Trophoblast cell (in vitro differentiated cells and primary cell): Measurements from ENCODE around the gene METTL22.

Source experiments
- DNase-seq, 2 donors: peaks; one replicate each; pipeline ENCODE4 v3.0.0-alpha.2; 2016
- H2AFZ ChIP-seq: 2 replicates; pipeline ENCODE4 v1.6.1; 2013; ENCODE audit warnings: low read length, moderate library complexity, mild to moderate bottlenecking; ENCODE audit not compliant: insufficient read depth, poor library complexity
- H2AK5ac ChIP-seq: 2 replicates; pipeline ENCODE4 v1.6.1; 2013; ENCODE audit warnings: mild to moderate bottlenecking, low read length
- H2BK120ac ChIP-seq: 2 replicates; pipeline ENCODE4 v1.6.1; 2013; ENCODE audit warnings: low read length, mild to moderate bottlenecking, moderate library complexity; ENCODE audit not compliant: insufficient read depth, poor library complexity
- H2BK12ac ChIP-seq: 2 replicates; pipeline ENCODE4 v1.6.1; 2013; ENCODE audit warnings: mild to moderate bottlenecking, low read length, moderate library complexity
- H2BK5ac ChIP-seq: 2 replicates; pipeline ENCODE4 v1.6.1; 2013; ENCODE audit warnings: low read length, low read depth, moderate library complexity, mild to moderate bottlenecking; ENCODE audit not compliant: poor library complexity
- H3K14ac ChIP-seq: 2 replicates; pipeline ENCODE4 v1.6.1; 2013; ENCODE audit warnings: mild to moderate bottlenecking, low read length
- H3K18ac ChIP-seq: 2 replicates; pipeline ENCODE4 v1.6.1; 2013; ENCODE audit warnings: mild to moderate bottlenecking, low read length
- H3K23ac ChIP-seq: 2 replicates; pipeline ENCODE4 v1.6.1; 2013; ENCODE audit warnings: low read length
- H3K27ac ChIP-seq: 2 replicates; pipeline ENCODE4 v1.5.1; 2013; ENCODE audit warnings: low read depth, mild to moderate bottlenecking, inconsistent platforms, low read length, moderate library complexity
- H3K27me3 ChIP-seq: 2 replicates; pipeline ENCODE4 v1.6.1; 2013; ENCODE audit warnings: inconsistent platforms, mild to moderate bottlenecking, low read length, moderate library complexity; ENCODE audit not compliant: insufficient read depth
- H3K36me3 ChIP-seq, 2 experiments: 1 replicate in 1 of 2; 2 replicates in 1 of 2; pipeline ENCODE4 v1.6.1; 2013; ENCODE audit warnings: low read length in 2 of 2, mild to moderate bottlenecking in 2 of 2, moderate library complexity in 1 of 2; ENCODE audit not compliant: insufficient read depth in 2 of 2, control insufficient read depth in 1 of 2
- H3K4ac ChIP-seq: 2 replicates; pipeline ENCODE4 v1.6.1; 2013; ENCODE audit warnings: low read depth, mild to moderate bottlenecking, low read length, moderate library complexity
- H3K4me1 ChIP-seq, 2 experiments: 1 replicate in 1 of 2; 2 replicates in 1 of 2; pipeline ENCODE4 v1.6.1; 2013; ENCODE audit warnings: low read length in 2 of 2, mild to moderate bottlenecking in 2 of 2, moderate library complexity in 1 of 2; ENCODE audit not compliant: insufficient read depth in 2 of 2, control insufficient read depth in 1 of 2
- H3K4me2 ChIP-seq: 2 replicates; pipeline ENCODE4 v1.6.1; 2013; ENCODE audit warnings: inconsistent platforms, mild to moderate bottlenecking, low read length, moderate library complexity
- H3K4me3 ChIP-seq: 2 replicates; pipeline ENCODE4 v1.5.1; 2013; ENCODE audit warnings: mild to moderate bottlenecking, low read depth, low read length, inconsistent platforms
- H3K79me1 ChIP-seq: one replicate; pipeline ENCODE4 v1.6.1; 2013; ENCODE audit warnings: low read length
- H3K79me2 ChIP-seq: 2 replicates; pipeline ENCODE4 v1.6.1; 2013; ENCODE audit warnings: low read length, mild to moderate bottlenecking; ENCODE audit not compliant: control insufficient read depth, insufficient read depth, poor library complexity
- H3K9ac ChIP-seq: 2 replicates; pipeline ENCODE4 v1.6.1; 2013; ENCODE audit warnings: mild to moderate bottlenecking, low read length
- H3K9me3 ChIP-seq: 2 replicates; pipeline ENCODE4 v1.6.1; 2013; ENCODE audit warnings: low read depth, mild to moderate bottlenecking, control low read depth, inconsistent platforms, low read length; ENCODE audit not compliant: insufficient read depth
- H4K12ac ChIP-seq: 2 replicates; pipeline ENCODE4 v1.6.1; 2013; ENCODE audit warnings: low read depth, mild to moderate bottlenecking, low read length, moderate library complexity
- H4K8ac ChIP-seq: 2 replicates; pipeline ENCODE4 v1.6.1; 2013; ENCODE audit warnings: low read depth, mild to moderate bottlenecking, low read length, moderate library complexity
- H4K91ac ChIP-seq: one replicate; pipeline ENCODE4 v1.6.1; 2013; ENCODE audit warnings: low read depth, mild to moderate bottlenecking, low read length, moderate library complexity
- WGBS: extraction: QIAGEN DNeasy Blood & Tissue Kit; methylation state at CpG from one replicate; pipeline ENCODE4 v1.1.7; 2013; ENCODE audit warnings: missing lambda C conversion rate; ENCODE audit not compliant: insufficient read length, insufficient coverage; ENCODE audit errors: extremely low coverage; 5-methylcytosine and 5-hydroxymethylcytosine counted together

The METTL22 gene

DNA sequence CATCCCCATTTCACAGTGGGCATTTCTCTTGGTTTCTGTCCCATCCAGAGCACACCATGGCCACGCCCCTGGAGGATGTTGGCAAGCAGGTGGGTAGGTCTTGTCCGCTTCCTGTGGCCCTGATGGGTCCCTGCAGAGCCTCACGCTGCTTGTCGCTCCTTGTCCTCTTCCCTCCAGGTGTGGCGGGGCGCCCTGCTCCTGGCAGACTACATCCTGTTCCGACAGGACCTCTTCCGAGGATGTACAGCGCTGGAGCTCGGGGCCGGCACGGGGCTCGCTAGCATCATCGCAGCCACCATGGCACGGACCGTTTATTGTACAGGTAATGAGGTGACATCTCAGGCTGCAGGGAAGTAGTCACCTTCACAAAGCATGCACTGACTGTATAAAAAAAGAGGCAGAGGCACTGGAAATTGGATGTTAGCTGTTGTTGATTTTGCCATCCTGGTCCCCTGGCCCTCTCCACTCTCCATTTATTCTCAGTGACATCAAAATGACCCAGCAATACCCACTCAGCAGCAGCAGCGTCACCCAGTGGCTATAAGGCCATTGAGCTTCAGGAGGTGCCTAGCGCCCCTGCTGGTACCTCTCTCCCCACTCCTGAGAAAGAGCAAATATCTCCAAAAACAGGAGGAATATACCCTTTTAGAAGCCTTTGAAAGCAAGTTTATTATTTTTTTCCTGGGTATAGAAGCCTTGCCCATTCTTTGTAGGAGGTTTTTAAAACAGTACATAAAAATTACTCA, 13.7 kb downstream of the METTL22 start:
- peaks cover 59 to 75% of the 10 kb centered on the region in 2 experiments for H3K36me3 ChIP-seq
- no peak overlapping the region for H3K23ac ChIP-seq
- H3K4me1 ChIP-seq: no peaks in the 10 kb centered on the region
- no peak overlapping the region for H3K27ac ChIP-seq
- H3K9me3 ChIP-seq: no peaks in the 10 kb centered on the region
- H3K4me3 ChIP-seq: no peak overlapping the region
- H3K27me3 ChIP-seq: no peaks in the 10 kb centered on the region
- H2AK5ac ChIP-seq: no peak overlapping the region
- H3K4me2 ChIP-seq: no peak overlapping the region
- H4K91ac ChIP-seq: no peak overlapping the region
- no peaks in the 10 kb centered on the region for H3K79me1 ChIP-seq
- no peak overlapping the region for H2BK12ac ChIP-seq
- H3K79me2 ChIP-seq: no peaks in the 10 kb centered on the region
- no CpG with 5 or more reads among the region's 18 CpGs for WGBS
- no peak overlapping the region for H2AFZ ChIP-seq
- H3K9ac ChIP-seq: no peak overlapping the region
- H3K4ac ChIP-seq: no peak overlapping the region
- DNase-seq: no peak
- no peak overlapping the region for H3K14ac ChIP-seq
- no peak overlapping the region for H4K8ac ChIP-seq
- no peak overlapping the region for H2BK5ac ChIP-seq
- no peak overlapping the region for H2BK120ac ChIP-seq
- H3K18ac ChIP-seq: no peak overlapping the region
- no peak overlapping the region for H4K12ac ChIP-seq

- H2BK5ac ChIP-seq: no peak overlapping the region
- no peaks in the 10 kb centered on the region for H3K79me2 ChIP-seq
- no peak overlapping the region for H2AFZ ChIP-seq
- no peak overlapping the region for H3K18ac ChIP-seq
- H2BK12ac ChIP-seq: no peak overlapping the region
- WGBS: no CpG with 5 or more reads among the region's 13 CpGs
- no peak overlapping the region for H4K91ac ChIP-seq
- H3K4me3 ChIP-seq: no peak overlapping the region
- no peaks in the 10 kb centered on the region for H3K27me3 ChIP-seq
- no peaks in the 10 kb centered on the region for H3K79me1 ChIP-seq
- no peak overlapping the region for H2AK5ac ChIP-seq
- H2BK120ac ChIP-seq: no peak overlapping the region
- H3K23ac ChIP-seq: no peak overlapping the region
- no peak overlapping the region for H3K9ac ChIP-seq
- no peak overlapping the region for H4K12ac ChIP-seq
- no peak overlapping the region for H3K27ac ChIP-seq
- H4K8ac ChIP-seq: no peak overlapping the region
- H3K4me1 ChIP-seq: no peaks in the 10 kb centered on the region
- H3K4ac ChIP-seq: no peak overlapping the region
- peaks cover 62 to 80% of the 10 kb centered on the region in 2 experiments for H3K36me3 ChIP-seq
- H3K4me2 ChIP-seq: no peak overlapping the region
- H3K14ac ChIP-seq: no peak overlapping the region
- DNase-seq: no peak
- no peaks in the 10 kb centered on the region for H3K9me3 ChIP-seq
Observed at GRCh38 chr16:8639694-8640093, 18.2 kb downstream of the METTL22 start.

DNA sequence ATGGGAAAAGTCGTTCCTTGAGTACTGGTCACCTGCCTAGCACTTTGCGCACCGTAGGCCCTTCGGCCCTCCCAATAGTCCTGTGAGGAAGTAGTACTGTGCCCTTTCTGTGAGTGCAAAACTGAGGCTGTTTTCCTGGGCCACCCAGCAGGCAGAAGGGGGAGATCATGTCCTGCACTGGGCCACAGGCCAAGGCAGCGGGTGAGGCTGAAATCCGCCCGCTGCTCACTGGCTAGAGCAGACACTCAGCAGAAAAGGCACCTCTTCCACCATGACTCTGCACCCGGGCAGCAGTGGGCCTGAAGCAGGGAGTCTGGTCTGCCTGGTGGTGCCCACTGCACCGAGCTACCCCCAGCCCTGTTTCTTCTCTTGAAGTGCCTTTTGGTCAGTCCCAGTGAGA, 20.2 kb downstream of the METTL22 start:
- H2AFZ ChIP-seq: no peak overlapping the region
- H3K79me1 ChIP-seq: no peaks in the 10 kb centered on the region
- no peak overlapping the region for H3K4ac ChIP-seq
- H3K27me3 ChIP-seq: no peaks in the 10 kb centered on the region
- no peak overlapping the region for H4K91ac ChIP-seq
- H3K14ac ChIP-seq: no peak overlapping the region
- H3K9ac ChIP-seq: no peak overlapping the region
- H4K8ac ChIP-seq: no peak overlapping the region
- no peaks in the 10 kb centered on the region for H3K79me2 ChIP-seq
- H3K4me3 ChIP-seq: no peak overlapping the region
- H3K27ac ChIP-seq: no peak overlapping the region
- no peak overlapping the region for H3K4me2 ChIP-seq
- no peak overlapping the region for H3K23ac ChIP-seq
- peaks cover 72 to 86% of the 10 kb centered on the region in 2 experiments for H3K36me3 ChIP-seq
- no peaks in the 10 kb centered on the region for H3K4me1 ChIP-seq
- WGBS: no CpG with 5 or more reads among the region's 9 CpGs
- H3K18ac ChIP-seq: no peak overlapping the region
- no peak overlapping the region for H2BK5ac ChIP-seq
- no peak overlapping the region for H2BK12ac ChIP-seq
- H2BK120ac ChIP-seq: no peak overlapping the region
- no peaks in the 10 kb centered on the region for H3K9me3 ChIP-seq
- no peak overlapping the region for H2AK5ac ChIP-seq
- no peak for DNase-seq
- H4K12ac ChIP-seq: no peak overlapping the region

- DNase-seq: no peak
Observed at GRCh38 chr16:8642146-8642545, 20.6 kb downstream of the METTL22 start.

More at GRCh38 chr16:8642146-8642545, 20.6 kb downstream of the METTL22 start:
- no peaks in the 10 kb centered on the region for H3K79me2 ChIP-seq
- H3K9me3 ChIP-seq: no peaks in the 10 kb centered on the region
- no peak overlapping the region for H2BK120ac ChIP-seq
- no peak overlapping the region for H4K91ac ChIP-seq
- no peak overlapping the region for H3K4me3 ChIP-seq
- H2BK12ac ChIP-seq: no peak overlapping the region
- H2AFZ ChIP-seq: no peak overlapping the region
- H3K9ac ChIP-seq: no peak overlapping the region
- H3K36me3 ChIP-seq: peaks cover 76 to 88% of the 10 kb centered on the region in 2 experiments
- H4K12ac ChIP-seq: no peak overlapping the region
- WGBS: no CpG with 5 or more reads among the region's 16 CpGs
- no peak overlapping the region for H3K23ac ChIP-seq
- H3K18ac ChIP-seq: no peak overlapping the region
- no peak overlapping the region for H2BK5ac ChIP-seq
- no peak overlapping the region for H3K4ac ChIP-seq
- no peaks in the 10 kb centered on the region for H3K79me1 ChIP-seq
- H3K4me1 ChIP-seq: no peaks in the 10 kb centered on the region
- H3K27ac ChIP-seq: no peak overlapping the region
- no peaks in the 10 kb centered on the region for H3K27me3 ChIP-seq
- no peak overlapping the region for H3K14ac ChIP-seq
- no peak overlapping the region for H4K8ac ChIP-seq
- no peak overlapping the region for H2AK5ac ChIP-seq
- H3K4me2 ChIP-seq: no peak overlapping the region
